GOT3 (cell line): ENCODE data around the gene C13orf42.

Source experiments
- DNase-seq: peaks from one replicate; lab custom pipeline; 2025; ENCODE audit warnings: mixed read lengths; lab: John Stamatoyannopoulos, UW

The C13orf42 gene

GRCh38 chr13:51065372-51066090 lies 45.5 kb downstream of the C13orf42 start:
- DNase-seq = no peak

DNA sequence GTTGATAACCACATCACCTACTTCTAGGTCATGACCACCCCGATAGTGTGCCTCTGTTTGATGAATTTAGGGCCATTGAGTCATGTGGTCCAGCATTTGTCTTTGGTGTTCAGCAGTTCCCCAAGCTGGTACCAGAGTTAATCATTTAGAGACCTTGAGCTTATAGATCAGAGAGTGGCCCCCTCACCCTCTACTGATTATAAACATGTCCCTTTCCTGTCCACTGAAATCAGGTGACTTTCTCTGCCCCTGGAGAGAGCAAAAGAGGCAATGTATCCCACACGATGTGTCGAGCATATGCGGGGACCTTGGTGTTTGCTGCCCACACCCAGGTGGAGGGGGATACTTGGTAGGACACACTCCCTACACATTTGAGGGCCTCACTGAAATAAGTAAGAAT lies 46.3 kb downstream of the C13orf42 start:
- no peak for DNase-seq

GRCh38 chr13:51063909-51064308 lies 47.2 kb downstream of the C13orf42 start:
- DNase-seq = no peak

DNA sequence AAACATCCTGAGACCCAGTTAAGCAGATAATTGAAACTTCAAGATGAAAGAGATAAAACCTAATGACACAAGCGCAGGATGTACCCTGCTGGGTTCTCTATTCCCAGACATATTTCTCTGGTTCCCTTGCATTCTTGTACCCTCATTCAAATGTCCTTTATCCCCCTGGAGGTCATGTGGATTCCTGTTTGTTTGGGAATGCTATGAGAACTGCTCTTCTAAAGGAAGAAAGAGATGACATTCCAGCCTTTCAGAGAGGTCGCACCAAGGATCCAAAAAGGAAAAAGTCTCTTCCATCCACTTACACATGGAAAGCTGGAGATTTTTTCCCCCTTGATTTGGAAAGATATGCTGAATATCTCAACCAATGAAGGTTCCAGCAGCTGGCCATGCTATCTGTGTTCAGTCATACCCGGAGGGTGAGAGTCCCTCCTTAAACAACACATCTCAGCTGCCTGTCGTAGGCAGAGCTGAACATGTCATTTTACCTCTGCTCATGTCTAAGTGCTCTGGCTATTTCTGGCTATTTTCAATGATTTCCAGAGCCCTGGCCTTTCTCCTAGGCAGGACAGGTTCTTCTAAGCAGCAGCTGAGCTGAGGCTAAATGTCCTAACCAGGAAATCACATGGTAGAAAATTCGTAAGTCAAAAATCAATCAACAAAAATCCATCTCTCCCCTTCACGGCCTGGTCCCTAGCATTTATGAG lies 52.5 kb downstream of the C13orf42 start:
- DNase-seq = no peak

DNA sequence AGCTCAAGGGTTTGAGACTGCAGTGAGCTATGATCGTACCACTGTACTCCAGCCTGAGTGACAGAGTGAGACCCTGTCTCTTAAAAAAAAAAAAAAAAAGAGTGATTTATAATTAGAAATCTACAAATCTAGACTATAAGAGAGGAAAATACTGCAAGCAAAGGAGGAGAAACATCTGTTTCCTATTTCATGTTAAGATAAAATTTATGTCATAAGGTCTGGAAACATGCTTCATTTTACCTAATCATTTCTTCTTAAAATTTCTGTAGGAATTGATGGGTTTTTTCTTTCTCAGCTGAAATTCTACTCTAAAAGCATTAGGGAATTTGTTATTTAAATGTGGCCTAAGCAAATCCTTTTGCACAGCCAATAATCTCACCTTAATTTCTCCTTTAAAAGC lies 53.2 kb downstream of the C13orf42 start:
- no peak for DNase-seq

GRCh38 chr13:51057001-51057400 lies 54.1 kb downstream of the C13orf42 start:
- DNase-seq = no peak

GRCh38 chr13:51052581-51052980 lies 58.5 kb downstream of the C13orf42 start:
- DNase-seq = no peak

GRCh38 chr13:51050021-51050830 lies 60.8 kb downstream of the C13orf42 start:
- no peak for DNase-seq

- DNase-seq = no peak
Observed at GRCh38 chr13:51048616-51049015, 62.5 kb downstream of the C13orf42 start.

GRCh38 chr13:51048166-51048461 lies 63.0 kb downstream of the C13orf42 start:
- DNase-seq = no peak

GRCh38 chr13:51047434-51048165 lies 63.5 kb downstream of the C13orf42 start:
- DNase-seq = no peak

GRCh38 chr13:51045451-51045850 lies 65.6 kb downstream of the C13orf42 start:
- no peak for DNase-seq

DNA sequence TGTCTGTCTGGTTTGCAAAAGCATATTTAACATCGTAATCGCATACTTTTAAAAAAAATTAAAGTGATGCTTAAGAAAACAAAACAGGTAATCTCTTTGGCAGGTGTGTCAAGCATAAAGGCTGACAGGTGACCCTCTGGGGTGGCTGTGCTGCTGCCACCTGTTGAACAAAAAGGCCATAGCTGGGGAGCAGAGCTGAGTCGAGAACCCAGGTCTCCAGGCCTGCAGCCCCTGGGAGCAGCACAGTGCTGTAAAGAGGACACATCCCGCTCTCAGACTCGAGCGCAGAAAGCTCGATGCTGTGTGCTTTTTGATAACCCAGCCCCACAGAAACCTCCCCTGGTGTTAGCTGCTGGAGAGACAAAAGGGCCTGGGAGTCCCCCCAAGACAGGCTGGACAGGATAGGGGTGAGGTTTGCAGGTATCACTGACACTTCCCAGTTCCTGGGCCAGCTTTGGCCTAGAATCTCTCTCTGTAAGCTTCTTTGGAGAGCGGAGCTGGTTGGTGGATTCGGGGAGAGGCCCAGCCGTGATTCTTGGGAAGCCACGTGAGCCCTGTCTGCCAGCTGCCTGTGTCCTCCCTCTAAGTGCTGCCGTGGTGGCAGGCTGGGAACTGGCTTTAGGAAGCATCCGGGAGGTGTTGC lies 66.9 kb downstream of the C13orf42 start:
- no peak for DNase-seq

GRCh38 chr13:51043310-51043709 lies 67.8 kb downstream of the C13orf42 start:
- DNase-seq = no peak

DNA sequence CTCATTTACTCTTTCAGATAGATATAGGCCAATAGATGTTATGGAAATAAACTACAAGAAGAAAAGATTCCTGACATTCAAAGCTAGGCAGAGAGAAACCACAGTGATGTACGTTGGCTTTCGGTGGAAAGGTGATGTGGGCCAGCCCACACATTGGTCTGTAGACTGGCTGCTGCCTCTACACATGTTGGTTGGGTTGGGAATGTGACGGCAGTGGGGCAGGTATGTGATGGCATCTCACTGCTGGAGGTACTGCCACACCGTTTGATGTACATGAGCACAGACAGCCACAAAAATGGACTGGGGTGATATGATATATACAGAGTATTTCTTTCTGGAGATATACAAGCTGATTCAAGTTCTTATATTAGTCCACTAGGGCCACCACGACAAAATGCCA lies 69.4 kb downstream of the C13orf42 start:
- no peak for DNase-seq

DNA sequence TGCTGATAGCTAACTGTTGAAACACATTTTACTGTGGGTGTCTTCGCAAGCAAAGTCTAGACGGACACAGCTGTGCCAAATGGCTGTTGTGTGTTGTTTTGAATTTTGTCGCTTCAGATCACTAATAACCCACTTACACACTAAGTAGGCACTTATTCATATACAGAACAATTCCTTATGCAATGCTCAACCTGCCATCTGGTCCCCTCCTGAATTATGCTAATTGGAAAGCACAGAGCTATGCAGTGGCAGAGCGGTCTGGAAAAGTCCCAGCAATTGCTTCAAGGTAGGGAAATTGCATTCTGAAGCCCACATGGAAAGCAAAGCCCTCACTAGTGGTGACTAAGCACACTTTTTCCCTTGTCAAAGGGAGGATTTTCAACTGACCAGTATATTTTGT lies 69.9 kb downstream of the C13orf42 start:
- DNase-seq = no peak

- no peak for DNase-seq
Observed at GRCh38 chr13:51040431-51040830, 70.6 kb downstream of the C13orf42 start.

GRCh38 chr13:51036418-51036817 lies 74.7 kb downstream of the C13orf42 start:
- no peak for DNase-seq

DNA sequence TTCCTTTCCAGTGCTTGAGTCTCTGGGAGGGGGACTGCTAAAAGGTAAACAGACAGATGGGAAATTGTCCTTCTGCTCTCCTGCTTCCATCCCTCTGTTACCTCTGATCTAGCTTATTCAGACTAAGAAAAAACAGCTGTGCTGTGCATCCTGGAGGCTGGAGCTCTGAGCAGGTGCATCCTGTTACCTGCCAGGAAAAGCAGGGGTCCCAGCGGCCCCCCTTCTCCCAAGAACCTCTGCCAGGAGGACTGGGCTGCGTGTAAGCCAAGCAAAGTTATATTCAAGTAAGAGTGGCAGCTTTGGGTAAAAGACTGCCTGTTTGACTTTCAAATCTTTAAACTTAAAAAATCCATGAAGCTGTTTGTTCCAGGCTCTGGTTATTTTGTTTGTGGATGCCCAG lies 75.1 kb downstream of the C13orf42 start:
- no peak for DNase-seq

DNA sequence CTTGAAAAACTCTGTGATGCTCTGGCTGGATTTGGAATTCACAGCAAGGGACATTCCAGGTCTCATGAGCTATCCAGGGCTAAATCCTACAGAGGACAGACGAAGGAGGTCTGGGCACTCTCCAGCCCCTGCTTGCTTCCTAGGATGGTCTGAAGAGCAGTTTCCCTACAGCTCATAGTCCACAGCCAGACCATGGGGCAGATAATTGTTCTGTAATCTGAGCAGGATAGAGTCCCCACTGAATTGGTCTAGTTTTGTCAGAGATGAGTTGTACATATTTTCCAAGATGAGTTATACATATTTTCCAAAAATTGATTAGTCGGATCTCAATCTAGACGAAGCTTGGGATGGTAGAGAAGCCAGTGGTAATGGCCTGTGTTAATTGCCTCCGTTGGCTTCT lies 75.6 kb downstream of the C13orf42 start:
- no peak for DNase-seq

- no peak for DNase-seq
Observed at GRCh38 chr13:51034906-51035305, 76.2 kb downstream of the C13orf42 start.
